Memory B cell (primary cell): Measurements from ENCODE around the gene CLTC.
A peak's percentile ranks its signal among the peaks of the same experiment; 100 is the strongest.

Experiments
- ATAC-seq: fragments of 150-1000 bp; cut with Tn5 transposase; 2 replicates; pipeline ENCODE4 v1.10.0; 2021; ENCODE audit warnings: low read depth, mild to moderate bottlenecking, moderate library complexity
- DNase-seq, 2 donors: peaks; one replicate each; pipeline ENCODE4 v3.0.0; 2022; ENCODE audit warnings: low spot score in 2 of 2
- H3K27ac Mint-ChIP-seq: one replicate; pipeline ENCODE4 v1.8.0; 2022; ENCODE audit warnings: mild to moderate bottlenecking, moderate library complexity, mixed read lengths
- H3K27me3 Mint-ChIP-seq: one replicate; pipeline ENCODE4 v1.8.0; 2022; ENCODE audit warnings: mixed read lengths
- H3K36me3 Mint-ChIP-seq: one replicate; pipeline ENCODE4 v1.8.0; 2022; ENCODE audit warnings: mild to moderate bottlenecking, mixed read lengths
- H3K4me1 Mint-ChIP-seq: one replicate; pipeline ENCODE4 v1.8.0; 2022; ENCODE audit warnings: mixed read lengths
- H3K4me3 Mint-ChIP-seq: one replicate; pipeline ENCODE4 v1.8.0; 2022; ENCODE audit warnings: mild to moderate bottlenecking, moderate library complexity, mixed read lengths
- H3K9me3 Mint-ChIP-seq: one replicate; pipeline ENCODE4 v1.8.0; 2022; ENCODE audit warnings: mixed read lengths

Gene CLTC

GRCh38 chr17:59707149-59707970, 87.7 kb downstream of the CLTC start, which contains the start of the genes PTRH2 and VMP1:
Gene PTRH2 (minus strand): TSS chr17:59707430. CDS start chr17:59697978, 9,452 bp downstream.
Gene VMP1 (plus strand): TSS chr17:59707654. CDS start chr17:59731447, 23,793 bp downstream.
- H3K27me3 Mint-ChIP-seq, result no peaks in the 10 kb centered on the region
- H3K9me3 Mint-ChIP-seq, result no peaks in the 10 kb centered on the region
- H3K4me1 Mint-ChIP-seq, result peaks cover 28% of the 10 kb centered on the region
- ATAC-seq, result peak; percentile 89
- H3K4me3 Mint-ChIP-seq, result peak within 1 kb of the TSS; percentile 96
- peaks cover 3% of the 10 kb centered on the region for H3K36me3 Mint-ChIP-seq
- peak within 1 kb of the TSS; percentile 95 for H3K27ac Mint-ChIP-seq
- DNase-seq, result peak; percentile 80 to 84

- DNase-seq, result no peak
- peaks cover 8% of the 10 kb centered on the region for H3K36me3 Mint-ChIP-seq
These were observed 88.3 kb downstream of the CLTC start for GRCh38 chr17:59707971-59708430.

GRCh38 chr17:59711936-59712335, 92.2 kb downstream of the CLTC start:
- Mint-ChIP-seq H3K36me3 (peaks cover 9% of the 10 kb centered on the region), H3K27ac (no peak overlapping the region), H3K9me3 (no peaks in the 10 kb centered on the region), H3K4me3 (no peak overlapping the region), H3K27me3 (no peaks in the 10 kb centered on the region), H3K4me1 (peaks cover 26% of the 10 kb centered on the region)
- ATAC-seq (no peak), DNase-seq (no peak)

More at GRCh38 chr17:59707971-59708430, 88.3 kb downstream of the CLTC start:
- H3K27ac Mint-ChIP-seq, result peak overlapping the region; percentile 95
- H3K27me3 Mint-ChIP-seq, result no peaks in the 10 kb centered on the region
- no peaks in the 10 kb centered on the region for H3K9me3 Mint-ChIP-seq
- H3K4me3 Mint-ChIP-seq, result peak overlapping the region; percentile 96
- peaks cover 32% of the 10 kb centered on the region for H3K4me1 Mint-ChIP-seq
- ATAC-seq, result no peak

GRCh38 chr17:59712862-59713261, 93.2 kb downstream of the CLTC start:
- Mint-ChIP-seq H3K9me3 (no peaks in the 10 kb centered on the region), H3K4me3 (no peak overlapping the region), H3K27ac (no peak overlapping the region), H3K36me3 (peaks cover 10% of the 10 kb centered on the region), H3K27me3 (no peaks in the 10 kb centered on the region), H3K4me1 (peaks cover 26% of the 10 kb centered on the region)
- ATAC-seq (no peak), DNase-seq (no peak)

- H3K36me3 Mint-ChIP-seq, result peaks cover 13% of the 10 kb centered on the region
These were observed 94.6 kb downstream of the CLTC start for GRCh38 chr17:59714255-59714654.

GRCh38 chr17:59716427-59716826, 96.7 kb downstream of the CLTC start:
- Mint-ChIP-seq H3K36me3 (peaks cover 12% of the 10 kb centered on the region), H3K4me3 (no peak overlapping the region), H3K27me3 (no peaks in the 10 kb centered on the region), H3K4me1 (peaks cover 17% of the 10 kb centered on the region), H3K27ac (no peak overlapping the region), H3K9me3 (no peaks in the 10 kb centered on the region)
- ATAC-seq (no peak), DNase-seq (no peak)

More at GRCh38 chr17:59714255-59714654, 94.6 kb downstream of the CLTC start:
- H3K27ac Mint-ChIP-seq, result no peak overlapping the region
- H3K9me3 Mint-ChIP-seq, result no peaks in the 10 kb centered on the region
- ATAC-seq, result no peak
- peaks cover 20% of the 10 kb centered on the region for H3K4me1 Mint-ChIP-seq
- no peak for DNase-seq
- no peaks in the 10 kb centered on the region for H3K27me3 Mint-ChIP-seq
- no peak overlapping the region for H3K4me3 Mint-ChIP-seq

GRCh38 chr17:59719526-59719925, 99.8 kb downstream of the CLTC start:
- H3K27me3 Mint-ChIP-seq, result no peaks in the 10 kb centered on the region
- no peak for DNase-seq
- peaks cover 10% of the 10 kb centered on the region for H3K36me3 Mint-ChIP-seq
- no peak overlapping the region for H3K4me3 Mint-ChIP-seq
- peaks cover 18% of the 10 kb centered on the region for H3K4me1 Mint-ChIP-seq
- H3K9me3 Mint-ChIP-seq, result no peaks in the 10 kb centered on the region
- ATAC-seq, result no peak
- H3K27ac Mint-ChIP-seq, result no peak overlapping the region

- Mint-ChIP-seq H3K4me3 (no peak overlapping the region), H3K4me1 (peaks cover 11% of the 10 kb centered on the region), H3K27me3 (no peaks in the 10 kb centered on the region), H3K27ac (no peak overlapping the region), H3K9me3 (no peaks in the 10 kb centered on the region), H3K36me3 (peaks cover 9% of the 10 kb centered on the region)
- DNase-seq (no peak), ATAC-seq (no peak)
These were observed 102.9 kb downstream of the CLTC start for GRCh38 chr17:59722623-59723022.

- no peak overlapping the region for H3K4me3 Mint-ChIP-seq
- H3K27me3 Mint-ChIP-seq, result no peaks in the 10 kb centered on the region
- ATAC-seq (no peak), DNase-seq (no peak)
- H3K36me3 Mint-ChIP-seq, result peaks cover 9% of the 10 kb centered on the region
- H3K9me3 Mint-ChIP-seq, result no peaks in the 10 kb centered on the region
- no peak overlapping the region for H3K27ac Mint-ChIP-seq
- H3K4me1 Mint-ChIP-seq, result peaks cover 11% of the 10 kb centered on the region
These were observed 103.3 kb downstream of the CLTC start for GRCh38 chr17:59723041-59723440.

- ATAC-seq (no peak), DNase-seq (no peak)
- Mint-ChIP-seq H3K36me3 (peaks cover 7% of the 10 kb centered on the region), H3K27me3 (no peaks in the 10 kb centered on the region), H3K27ac (no peak overlapping the region), H3K4me1 (peaks cover 9% of the 10 kb centered on the region), H3K4me3 (no peak overlapping the region), H3K9me3 (no peaks in the 10 kb centered on the region)
These were observed 103.9 kb downstream of the CLTC start for GRCh38 chr17:59723607-59724006.

- DNase-seq, result no peak
- no peaks in the 10 kb centered on the region for H3K9me3 Mint-ChIP-seq
- H3K27ac Mint-ChIP-seq, result no peak overlapping the region
These were observed 106.0 kb downstream of the CLTC start for GRCh38 chr17:59725691-59726090.

GRCh38 chr17:59727817-59728533, 108.3 kb downstream of the CLTC start:
- ATAC-seq, result no peak
- DNase-seq, result no peak
- no peak overlapping the region for H3K27ac Mint-ChIP-seq

More at GRCh38 chr17:59725691-59726090, 106.0 kb downstream of the CLTC start:
- H3K27me3 Mint-ChIP-seq, result no peaks in the 10 kb centered on the region
- ATAC-seq, result no peak
- peaks cover 5% of the 10 kb centered on the region for H3K36me3 Mint-ChIP-seq
- H3K4me1 Mint-ChIP-seq, result peaks cover 7% of the 10 kb centered on the region
- no peak overlapping the region for H3K4me3 Mint-ChIP-seq

GRCh38 chr17:59730268-59730834, 110.7 kb downstream of the CLTC start:
- Mint-ChIP-seq H3K27ac (peak overlapping the region; percentile 8), H3K27me3 (no peaks in the 10 kb centered on the region), H3K4me3 (no peak overlapping the region), H3K9me3 (no peaks in the 10 kb centered on the region), H3K4me1 (peaks cover 2% of the 10 kb centered on the region), H3K36me3 (peaks cover 7% of the 10 kb centered on the region)
- DNase-seq, result no peak
- no peak for ATAC-seq

More at GRCh38 chr17:59727817-59728533, 108.3 kb downstream of the CLTC start:
- peaks cover 8% of the 10 kb centered on the region for H3K36me3 Mint-ChIP-seq
- peaks cover 5% of the 10 kb centered on the region for H3K4me1 Mint-ChIP-seq
- no peaks in the 10 kb centered on the region for H3K27me3 Mint-ChIP-seq
- no peaks in the 10 kb centered on the region for H3K9me3 Mint-ChIP-seq
- H3K4me3 Mint-ChIP-seq, result no peak overlapping the region

- ATAC-seq, result no peak
- Mint-ChIP-seq H3K36me3 (peaks cover 11% of the 10 kb centered on the region), H3K4me3 (no peak overlapping the region)
These were observed 114.0 kb downstream of the CLTC start for GRCh38 chr17:59733697-59734096.

More at GRCh38 chr17:59733697-59734096, 114.0 kb downstream of the CLTC start:
- Mint-ChIP-seq H3K9me3 (no peaks in the 10 kb centered on the region), H3K27me3 (no peaks in the 10 kb centered on the region), H3K4me1 (peaks cover 2% of the 10 kb centered on the region), H3K27ac (no peak overlapping the region)
- no peak for DNase-seq
